ENCODE measurements around the gene TOP2B.

TOP2B gene

DNA sequence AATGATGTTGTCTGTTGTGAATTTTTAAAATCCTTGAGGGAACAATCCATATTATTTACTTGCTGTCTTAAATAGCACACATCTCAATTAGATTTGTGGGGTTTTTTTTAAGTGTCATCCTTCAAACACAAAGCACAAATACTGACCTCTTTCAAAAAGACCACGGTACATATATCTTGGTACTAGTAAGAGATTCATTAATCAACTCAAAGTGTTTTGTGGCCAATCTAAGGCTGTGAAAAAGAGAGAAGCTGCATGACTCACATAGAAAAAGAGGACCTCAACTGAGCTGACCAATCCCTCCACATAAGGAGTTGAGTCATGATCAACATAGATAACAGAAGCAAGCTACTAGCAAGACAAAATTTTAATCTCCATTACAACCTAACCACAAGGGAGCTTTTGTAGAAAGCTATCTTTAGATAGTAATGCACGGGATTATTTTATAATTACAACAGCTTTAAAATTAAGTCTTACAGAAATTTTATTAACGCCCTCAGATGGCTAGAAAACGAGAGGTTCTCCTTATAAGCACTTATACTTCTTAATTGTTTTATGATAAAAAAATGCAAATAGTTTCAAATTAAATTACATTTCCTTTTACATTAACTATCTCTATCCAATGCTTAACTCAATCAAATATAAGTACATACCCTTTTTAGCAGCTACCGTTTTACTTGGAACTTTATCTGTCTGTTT is 60.5 kb downstream of the TOP2B start:
- no peak overlapping the region for H3K4me3 ChIP-seq (ENCODE audit: low read depth, low read length)
- TF ChIP-seq RBAK (tag by site-specific recombination; IDR thresholded peaks at IDR 0.05) (no peak), ZBTB7A (tag by site-specific recombination; IDR thresholded peaks at IDR 0.05; ENCODE audit: low read depth) (no peak), ZNF394 (tag by site-specific recombination; IDR thresholded peaks at IDR 0.05; ENCODE audit: borderline replicate concordance) (peak; percentile 28; the same call in 1 of the 2 replicates)
- POLR2A ChIA-PET = interaction anchor here (0.5 kb wide), 1 partner anchor 9 kb away, joined by 3 read pairs; no protein-coding TSS in a partner anchor
- H3K27ac ChIP-seq (ENCODE audit: extremely low read depth, low read depth, low read length) = no peak overlapping the region
- no peaks in the 10 kb centered on the region for H3K9me3 ChIP-seq (ENCODE audit: control insufficient read depth, insufficient read depth, low read depth, low read length)
- CTCF ChIA-PET = interaction anchor here (1.2 to 1.5 kb wide), 2 partner anchors 10 to 44 kb away, joined by 4 to 6 read pairs; no protein-coding TSS in a partner anchor
- H3K4me1 ChIP-seq (ENCODE audit: control insufficient read depth, insufficient read depth, low read length) = no peaks in the 10 kb centered on the region
- peaks cover 4 to 76% of the 10 kb centered on the region in 2 experiments; a peak in 1 of 3 replicates for H3K36me3 ChIP-seq (ENCODE audit: control insufficient read depth in 2 of 2, insufficient read depth in 1 of 2, low read length in 2 of 2)

DNA sequence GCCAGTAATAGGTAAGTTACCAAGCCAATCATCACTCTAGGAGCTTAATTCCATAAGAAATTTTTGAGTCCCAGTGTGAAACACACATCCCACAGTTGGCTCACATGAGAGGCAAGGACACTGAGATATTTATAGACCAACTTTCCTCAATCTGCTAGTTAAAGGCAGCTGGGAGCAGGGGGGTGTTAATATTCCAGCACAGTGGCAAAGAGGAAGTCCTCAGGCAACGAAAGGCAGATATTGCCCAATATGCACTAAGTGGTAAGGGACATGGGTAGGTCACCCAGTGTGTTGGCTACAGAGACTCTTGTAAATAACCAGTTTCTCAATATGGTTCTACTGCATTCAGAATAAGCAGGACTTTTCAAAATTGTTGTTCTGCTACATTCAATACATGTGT is 61.0 kb downstream of the TOP2B start:
- H3K27ac ChIP-seq (ENCODE audit: extremely low read depth, low read depth, low read length) = no peak overlapping the region
- H3K9me3 ChIP-seq (ENCODE audit: control insufficient read depth, insufficient read depth, low read depth, low read length) = no peaks in the 10 kb centered on the region
- TF ChIP-seq ZNF335 (tag by site-specific recombination; conservative IDR thresholded peaks at IDR 0.05) (no peak), ZNF354C (tag by site-specific recombination; IDR thresholded peaks at IDR 0.05; ENCODE audit: borderline replicate concordance, low read depth) (no peak), ZNF596 (tag by site-specific recombination; IDR thresholded peaks at IDR 0.05) (no peak), ZNF510 (tag by site-specific recombination; IDR thresholded peaks at IDR 0.05; ENCODE audit: insufficient replicate concordance) (no peak), ZNF214 (tag by site-specific recombination; IDR thresholded peaks at IDR 0.05; ENCODE audit: borderline replicate concordance) (no peak), ZBTB48 (tag by site-specific recombination; IDR thresholded peaks at IDR 0.05) (no peak), ZNF175 (tag by site-specific recombination; IDR thresholded peaks at IDR 0.05) (no peak), ZNF555 (tag by site-specific recombination; conservative IDR thresholded peaks at IDR 0.05) (no peak), ZNF664 (tag by site-specific recombination; IDR thresholded peaks at IDR 0.05) (no peak), KLF10 (tag by site-specific recombination; IDR thresholded peaks at IDR 0.05) (no peak), IKZF3 (tag by site-specific recombination; IDR thresholded peaks at IDR 0.05) (no peak), ZNF76 (tag by site-specific recombination; IDR thresholded peaks at IDR 0.05; ENCODE audit: borderline replicate concordance, low read depth) (no peak), SP7 (tag by site-specific recombination; IDR thresholded peaks at IDR 0.05) (no peak)
- TF ChIP-seq, protein P1, sequence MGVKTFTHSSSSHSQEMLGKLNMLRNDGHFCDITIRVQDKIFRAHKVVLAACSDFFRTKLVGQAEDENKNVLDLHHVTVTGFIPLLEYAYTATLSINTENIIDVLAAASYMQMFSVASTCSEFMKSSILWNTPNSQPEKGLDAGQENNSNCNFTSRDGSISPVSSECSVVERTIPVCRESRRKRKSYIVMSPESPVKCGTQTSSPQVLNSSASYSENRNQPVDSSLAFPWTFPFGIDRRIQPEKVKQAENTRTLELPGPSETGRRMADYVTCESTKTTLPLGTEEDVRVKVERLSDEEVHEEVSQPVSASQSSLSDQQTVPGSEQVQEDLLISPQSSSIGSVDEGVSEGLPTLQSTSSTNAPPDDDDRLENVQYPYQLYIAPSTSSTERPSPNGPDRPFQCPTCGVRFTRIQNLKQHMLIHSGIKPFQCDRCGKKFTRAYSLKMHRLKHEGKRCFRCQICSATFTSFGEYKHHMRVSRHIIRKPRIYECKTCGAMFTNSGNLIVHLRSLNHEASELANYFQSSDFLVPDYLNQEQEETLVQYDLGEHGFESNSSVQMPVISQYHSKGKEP (tag by site-specific recombination; IDR thresholded peaks at IDR 0.05) = no peak
- TF ChIP-seq, protein P2, sequence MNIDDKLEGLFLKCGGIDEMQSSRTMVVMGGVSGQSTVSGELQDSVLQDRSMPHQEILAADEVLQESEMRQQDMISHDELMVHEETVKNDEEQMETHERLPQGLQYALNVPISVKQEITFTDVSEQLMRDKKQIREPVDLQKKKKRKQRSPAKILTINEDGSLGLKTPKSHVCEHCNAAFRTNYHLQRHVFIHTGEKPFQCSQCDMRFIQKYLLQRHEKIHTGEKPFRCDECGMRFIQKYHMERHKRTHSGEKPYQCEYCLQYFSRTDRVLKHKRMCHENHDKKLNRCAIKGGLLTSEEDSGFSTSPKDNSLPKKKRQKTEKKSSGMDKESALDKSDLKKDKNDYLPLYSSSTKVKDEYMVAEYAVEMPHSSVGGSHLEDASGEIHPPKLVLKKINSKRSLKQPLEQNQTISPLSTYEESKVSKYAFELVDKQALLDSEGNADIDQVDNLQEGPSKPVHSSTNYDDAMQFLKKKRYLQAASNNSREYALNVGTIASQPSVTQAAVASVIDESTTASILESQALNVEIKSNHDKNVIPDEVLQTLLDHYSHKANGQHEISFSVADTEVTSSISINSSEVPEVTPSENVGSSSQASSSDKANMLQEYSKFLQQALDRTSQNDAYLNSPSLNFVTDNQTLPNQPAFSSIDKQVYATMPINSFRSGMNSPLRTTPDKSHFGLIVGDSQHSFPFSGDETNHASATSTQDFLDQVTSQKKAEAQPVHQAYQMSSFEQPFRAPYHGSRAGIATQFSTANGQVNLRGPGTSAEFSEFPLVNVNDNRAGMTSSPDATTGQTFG (tag by site-specific recombination; IDR thresholded peaks at IDR 0.05; ENCODE audit: borderline replicate concordance) = no peak
- TF ChIP-seq, protein P3, sequence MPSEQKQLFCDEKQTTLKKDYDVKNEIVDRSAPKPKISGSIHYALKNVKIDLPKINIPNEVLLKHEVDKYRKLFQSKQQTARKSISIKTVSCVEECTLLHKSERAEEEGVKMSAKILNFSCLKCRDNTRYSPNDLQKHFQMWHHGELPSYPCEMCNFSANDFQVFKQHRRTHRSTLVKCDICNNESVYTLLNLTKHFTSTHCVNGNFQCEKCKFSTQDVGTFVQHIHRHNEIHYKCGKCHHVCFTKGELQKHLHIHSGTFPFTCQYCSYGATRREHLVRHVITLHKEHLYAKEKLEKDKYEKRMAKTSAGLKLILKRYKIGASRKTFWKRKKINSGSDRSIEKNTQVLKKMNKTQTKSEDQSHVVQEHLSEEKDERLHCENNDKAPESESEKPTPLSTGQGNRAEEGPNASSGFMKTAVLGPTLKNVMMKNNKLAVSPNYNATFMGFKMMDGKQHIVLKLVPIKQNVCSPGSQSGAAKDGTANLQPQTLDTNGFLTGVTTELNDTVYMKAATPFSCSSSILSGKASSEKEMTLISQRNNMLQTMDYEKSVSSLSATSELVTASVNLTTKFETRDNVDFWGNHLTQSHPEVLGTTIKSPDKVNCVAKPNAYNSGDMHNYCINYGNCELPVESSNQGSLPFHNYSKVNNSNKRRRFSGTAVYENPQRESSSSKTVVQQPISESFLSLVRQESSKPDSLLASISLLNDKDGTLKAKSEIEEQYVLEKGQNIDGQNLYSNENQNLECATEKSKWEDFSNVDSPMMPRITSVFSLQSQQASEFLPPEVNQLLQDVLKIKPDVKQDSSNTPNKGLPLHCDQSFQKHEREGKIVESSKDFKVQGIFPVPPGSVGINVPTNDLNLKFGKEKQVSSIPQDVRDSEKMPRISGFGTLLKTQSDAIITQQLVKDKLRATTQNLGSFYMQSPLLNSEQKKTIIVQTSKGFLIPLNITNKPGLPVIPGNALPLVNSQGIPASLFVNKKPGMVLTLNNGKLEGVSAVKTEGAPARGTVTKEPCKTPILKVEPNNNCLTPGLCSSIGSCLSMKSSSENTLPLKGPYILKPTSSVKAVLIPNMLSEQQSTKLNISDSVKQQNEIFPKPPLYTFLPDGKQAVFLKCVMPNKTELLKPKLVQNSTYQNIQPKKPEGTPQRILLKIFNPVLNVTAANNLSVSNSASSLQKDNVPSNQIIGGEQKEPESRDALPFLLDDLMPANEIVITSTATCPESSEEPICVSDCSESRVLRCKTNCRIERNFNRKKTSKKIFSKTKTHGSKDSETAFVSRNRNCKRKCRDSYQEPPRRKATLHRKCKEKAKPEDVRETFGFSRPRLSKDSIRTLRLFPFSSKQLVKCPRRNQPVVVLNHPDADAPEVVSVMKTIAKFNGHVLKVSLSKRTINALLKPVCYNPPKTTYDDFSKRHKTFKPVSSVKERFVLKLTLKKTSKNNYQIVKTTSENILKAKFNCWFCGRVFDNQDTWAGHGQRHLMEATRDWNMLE (tag by site-specific recombination; conservative IDR thresholded peaks at IDR 0.05; ENCODE audit: low read depth) = no peak
- TF ChIP-seq, protein P4, sequence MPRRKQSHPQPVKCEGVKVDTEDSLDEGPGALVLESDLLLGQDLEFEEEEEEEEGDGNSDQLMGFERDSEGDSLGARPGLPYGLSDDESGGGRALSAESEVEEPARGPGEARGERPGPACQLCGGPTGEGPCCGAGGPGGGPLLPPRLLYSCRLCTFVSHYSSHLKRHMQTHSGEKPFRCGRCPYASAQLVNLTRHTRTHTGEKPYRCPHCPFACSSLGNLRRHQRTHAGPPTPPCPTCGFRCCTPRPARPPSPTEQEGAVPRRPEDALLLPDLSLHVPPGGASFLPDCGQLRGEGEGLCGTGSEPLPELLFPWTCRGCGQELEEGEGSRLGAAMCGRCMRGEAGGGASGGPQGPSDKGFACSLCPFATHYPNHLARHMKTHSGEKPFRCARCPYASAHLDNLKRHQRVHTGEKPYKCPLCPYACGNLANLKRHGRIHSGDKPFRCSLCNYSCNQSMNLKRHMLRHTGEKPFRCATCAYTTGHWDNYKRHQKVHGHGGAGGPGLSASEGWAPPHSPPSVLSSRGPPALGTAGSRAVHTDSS (tag by site-specific recombination; IDR thresholded peaks at IDR 0.05) = no peak

More for the DNA sequence above, 61.0 kb downstream of the TOP2B start:
- Histone ChIP-seq H3K4me3 (ENCODE audit: low read depth, low read length) (no peak overlapping the region), H3K36me3 (ENCODE audit: control insufficient read depth in 2 of 2, insufficient read depth in 1 of 2, low read length in 2 of 2) (peaks cover 4 to 74% of the 10 kb centered on the region in 2 experiments; a peak in 1 of 3 replicates), H3K4me1 (ENCODE audit: control insufficient read depth, insufficient read depth, low read length) (no peaks in the 10 kb centered on the region)
- ChIA-PET POLR2A (interaction anchor here (0.5 kb wide), 1 partner anchor 9 kb away, joined by 3 read pairs; no protein-coding TSS in a partner anchor), CTCF (interaction anchor here (1.6 kb wide), 1 partner anchor 10 kb away, joined by 4 read pairs; no protein-coding TSS in a partner anchor)

Measured in HEK293 (cell line).